HG03045 (cell line): ENCODE results near the gene KIRREL3.

Experiments used
- ATAC-seq: cut with Tn5 transposase; IDR thresholded peaks from one replicate; pipeline ENCODE4 v1.9.1; 2021; ENCODE audit warnings: mild to moderate bottlenecking, moderate library complexity; ENCODE audit not compliant: unreplicated experiment

Gene KIRREL3

DNA sequence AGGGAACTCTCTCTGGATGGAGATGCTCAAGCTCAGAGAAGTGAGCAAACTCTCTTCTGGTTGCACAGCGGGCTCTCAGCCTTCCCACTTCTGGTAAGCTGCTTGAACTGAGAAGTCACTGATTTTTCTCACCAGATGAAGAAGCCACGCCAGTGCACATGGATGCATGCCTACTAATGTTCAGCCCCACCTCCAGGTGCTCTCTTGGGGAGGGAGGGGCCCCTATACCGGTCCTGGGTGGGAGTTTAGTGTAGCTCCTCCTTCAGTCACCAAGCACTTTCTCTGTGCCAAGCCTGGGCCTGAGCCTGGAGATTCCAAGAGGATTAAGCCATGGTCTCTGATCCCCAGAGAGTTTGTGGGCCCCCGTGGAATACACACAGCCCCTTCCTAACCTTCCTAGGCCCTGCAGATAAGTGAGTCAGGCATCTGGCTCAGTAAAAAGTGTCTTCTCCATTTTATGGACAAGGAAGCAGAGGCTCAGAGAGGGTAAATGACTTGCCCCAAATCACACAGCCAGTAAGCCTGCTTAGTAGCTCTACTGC lies 502.9 kb downstream of the KIRREL3 start:
- ATAC-seq: no peak

DNA sequence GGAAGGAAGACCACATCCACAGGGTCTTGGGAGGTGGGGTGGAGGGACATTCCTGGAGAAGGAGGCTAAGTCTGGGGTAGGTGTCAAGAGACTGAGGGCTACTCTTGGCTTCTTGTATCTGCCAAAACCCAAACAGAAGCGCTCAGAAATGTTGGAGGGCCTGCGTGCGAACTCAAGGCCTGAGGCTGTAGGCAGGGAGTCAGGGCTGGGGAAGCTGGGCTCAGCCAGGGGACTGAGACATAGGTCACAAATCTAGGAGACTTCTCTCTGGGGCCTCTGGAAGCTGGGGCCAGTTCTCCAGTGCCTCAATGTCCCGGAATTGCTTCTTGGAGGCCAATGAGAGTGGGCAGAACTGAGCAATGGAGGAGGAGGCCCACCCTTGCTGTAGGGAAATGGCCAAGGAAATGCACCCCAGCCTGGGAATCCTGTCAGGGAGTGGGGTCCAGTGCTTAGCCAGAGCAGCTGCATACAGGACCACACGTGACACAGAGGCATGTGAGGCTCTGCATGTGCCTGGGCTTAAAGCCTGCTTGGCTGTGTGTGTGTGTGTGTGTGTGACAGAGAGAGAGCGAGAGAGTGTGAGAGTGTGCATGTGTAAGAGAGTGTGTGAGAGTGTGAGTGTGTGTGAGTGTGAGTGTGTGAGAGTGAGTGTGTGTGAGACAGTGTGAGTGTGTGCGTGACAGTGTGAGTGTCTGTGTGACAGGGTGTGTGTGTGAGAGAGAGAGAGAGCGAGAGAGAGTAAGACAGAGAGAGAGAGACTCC lies 503.8 kb downstream of the KIRREL3 start:
- no peak for ATAC-seq

DNA sequence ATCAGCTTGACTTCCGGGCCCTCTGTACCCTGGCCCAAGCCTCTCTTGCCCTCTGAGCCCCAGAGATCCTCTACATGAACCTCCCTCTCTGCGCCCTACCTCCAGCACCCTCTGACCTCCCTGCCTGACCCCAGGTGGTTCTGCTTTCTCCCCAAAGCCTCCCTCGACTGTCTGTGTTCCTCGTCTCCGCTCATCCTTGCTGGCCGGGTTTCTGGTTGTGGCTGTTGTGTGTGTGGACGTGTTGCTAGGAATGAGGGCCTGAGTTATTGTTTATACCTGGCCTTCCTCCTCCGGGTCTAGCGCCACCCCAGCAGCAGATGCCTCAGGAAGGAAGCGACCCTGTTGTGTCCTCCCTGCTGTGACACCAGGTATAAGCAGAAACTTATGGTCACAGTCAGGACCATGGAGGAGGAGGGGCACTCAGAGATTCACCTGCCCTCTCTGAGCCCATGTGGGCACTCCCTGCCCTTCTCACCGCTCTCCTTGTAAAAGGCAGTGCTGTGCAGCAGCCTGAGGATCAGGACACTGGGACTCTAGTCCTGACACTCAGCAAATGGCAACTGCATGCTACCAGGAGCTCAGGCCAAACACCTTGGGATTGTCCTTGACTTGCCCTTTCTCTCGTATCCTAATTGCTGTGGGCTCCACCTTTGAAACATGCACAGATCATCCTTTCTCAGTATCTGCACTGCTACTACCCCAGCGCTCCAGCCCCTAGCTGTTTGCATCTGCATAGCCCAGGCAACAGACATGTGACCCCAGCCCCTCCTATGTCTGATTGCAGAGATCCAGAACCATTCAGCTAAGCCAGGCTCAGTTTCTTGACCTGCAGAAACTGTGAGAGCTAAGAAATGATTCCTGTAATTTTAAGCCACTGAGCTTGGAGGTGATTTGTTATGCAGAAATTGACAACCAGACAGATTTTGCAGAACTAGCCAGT lies 505.0 kb downstream of the KIRREL3 start:
- no peak for ATAC-seq

DNA sequence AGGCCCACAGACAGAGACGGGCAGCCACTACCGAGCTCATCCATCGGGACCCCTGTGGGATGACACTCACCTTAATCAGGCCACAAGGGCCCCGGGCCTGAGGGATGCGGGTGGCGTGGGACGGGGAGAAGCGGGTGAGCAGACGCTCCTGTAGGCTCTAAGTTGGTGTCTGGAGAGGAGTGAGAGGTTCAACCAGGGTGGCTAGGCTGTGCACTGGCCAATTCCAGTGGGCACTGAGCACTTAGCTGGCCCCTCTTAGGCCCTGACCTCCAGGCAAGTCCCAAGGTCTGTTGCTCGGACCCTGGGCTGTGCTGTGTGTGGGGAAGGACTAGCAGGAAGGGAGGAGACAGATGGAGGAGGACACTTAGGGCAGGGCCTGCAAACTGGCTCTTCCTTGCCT lies 505.7 kb downstream of the KIRREL3 start:
- ATAC-seq: no peak

DNA sequence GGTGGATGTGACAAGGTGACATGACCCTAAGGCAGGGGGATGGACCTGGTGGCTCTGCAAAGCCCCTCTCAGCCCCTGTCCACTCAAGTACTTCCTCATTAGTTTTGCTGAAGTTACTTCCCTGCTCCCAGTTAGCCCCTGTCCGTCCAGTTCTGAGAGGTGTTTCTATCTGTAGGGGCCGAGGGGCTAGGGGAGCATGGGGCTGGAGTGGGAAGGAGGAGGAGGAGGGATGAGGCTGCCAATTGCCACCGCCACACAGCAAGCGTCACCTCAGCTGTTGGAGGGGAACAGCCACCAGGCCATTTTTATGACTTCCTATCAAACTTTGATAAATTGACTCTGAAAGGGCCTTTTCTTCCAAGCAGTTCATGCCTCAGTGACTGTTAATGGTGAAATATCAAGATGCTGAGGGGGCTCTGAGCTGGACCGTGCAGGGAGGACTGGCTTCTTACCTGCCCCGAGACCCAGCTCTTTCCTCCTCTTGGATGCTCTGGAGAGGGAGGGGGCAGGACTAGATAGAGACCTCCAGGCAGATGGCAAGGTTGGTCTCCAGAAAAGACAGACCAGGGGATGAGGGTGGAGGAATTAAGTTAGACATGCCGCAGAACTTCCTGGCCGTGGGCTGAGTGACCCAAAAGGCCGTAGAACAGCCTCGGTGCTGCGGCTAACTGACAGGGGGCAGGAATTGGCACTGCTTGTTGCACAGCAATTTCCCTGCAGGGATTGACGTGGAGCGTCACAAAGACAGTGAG lies 508.1 kb downstream of the KIRREL3 start:
- ATAC-seq: no peak

DNA sequence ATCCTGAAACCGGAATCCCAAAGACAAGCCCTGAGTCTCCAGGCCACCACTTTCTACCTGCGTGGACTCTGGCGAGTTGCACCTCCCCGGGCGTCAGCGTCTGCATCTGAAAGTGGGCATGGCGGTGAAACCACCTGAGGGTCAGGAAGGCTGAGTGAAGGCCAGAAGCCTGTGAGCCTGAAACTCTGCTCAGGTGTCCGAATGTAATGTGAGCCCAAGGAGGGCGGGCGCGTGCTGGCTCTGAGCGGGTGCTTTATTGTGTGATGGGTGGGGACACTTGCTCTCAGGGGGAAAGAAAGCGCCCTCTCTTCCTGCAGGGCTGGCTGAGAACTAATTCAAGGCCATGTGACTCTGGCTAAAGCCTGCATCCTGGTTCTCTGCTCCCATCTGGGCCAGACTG lies 509.5 kb downstream of the KIRREL3 start:
- ATAC-seq: no peak

DNA sequence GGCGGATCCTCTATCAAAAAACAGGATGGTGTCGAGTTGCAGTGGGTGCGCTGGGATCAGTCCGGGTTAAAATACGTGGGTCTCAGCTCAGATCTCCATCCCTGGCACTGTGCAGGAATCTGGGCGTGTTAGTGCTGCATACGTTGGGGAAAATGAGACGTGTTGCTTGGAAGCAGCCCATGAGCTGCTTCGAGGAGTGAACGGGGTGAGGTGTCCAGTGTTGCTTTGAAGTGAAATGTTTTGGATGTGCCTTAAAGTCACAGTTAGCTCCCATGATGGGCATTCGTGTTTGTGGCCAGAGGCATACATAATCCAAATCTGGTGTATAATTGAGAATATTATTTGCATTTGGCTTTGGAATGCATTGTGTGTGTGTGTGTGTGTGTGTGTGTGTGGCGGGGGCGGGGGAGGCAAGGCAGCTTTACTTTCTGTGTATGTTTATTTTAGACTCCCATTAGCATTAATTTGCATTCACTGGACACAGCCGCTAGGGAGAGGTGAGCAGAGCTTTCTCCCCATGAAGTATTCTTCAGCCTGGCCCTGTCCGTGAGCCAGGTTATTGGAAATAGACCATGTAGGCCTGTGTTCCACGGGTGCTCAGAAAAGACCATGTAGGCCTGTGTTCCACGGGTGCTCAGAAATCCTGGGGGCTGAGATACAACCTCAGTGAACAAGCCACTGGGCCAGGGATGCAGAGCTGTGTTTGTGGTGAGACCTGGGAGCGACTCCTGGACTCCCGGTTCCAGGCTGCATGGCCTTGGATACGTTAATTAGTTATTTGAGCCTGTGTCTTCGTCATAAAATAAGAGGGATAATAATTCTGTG lies 510.5 kb downstream of the KIRREL3 start:
- ATAC-seq: no peak

DNA sequence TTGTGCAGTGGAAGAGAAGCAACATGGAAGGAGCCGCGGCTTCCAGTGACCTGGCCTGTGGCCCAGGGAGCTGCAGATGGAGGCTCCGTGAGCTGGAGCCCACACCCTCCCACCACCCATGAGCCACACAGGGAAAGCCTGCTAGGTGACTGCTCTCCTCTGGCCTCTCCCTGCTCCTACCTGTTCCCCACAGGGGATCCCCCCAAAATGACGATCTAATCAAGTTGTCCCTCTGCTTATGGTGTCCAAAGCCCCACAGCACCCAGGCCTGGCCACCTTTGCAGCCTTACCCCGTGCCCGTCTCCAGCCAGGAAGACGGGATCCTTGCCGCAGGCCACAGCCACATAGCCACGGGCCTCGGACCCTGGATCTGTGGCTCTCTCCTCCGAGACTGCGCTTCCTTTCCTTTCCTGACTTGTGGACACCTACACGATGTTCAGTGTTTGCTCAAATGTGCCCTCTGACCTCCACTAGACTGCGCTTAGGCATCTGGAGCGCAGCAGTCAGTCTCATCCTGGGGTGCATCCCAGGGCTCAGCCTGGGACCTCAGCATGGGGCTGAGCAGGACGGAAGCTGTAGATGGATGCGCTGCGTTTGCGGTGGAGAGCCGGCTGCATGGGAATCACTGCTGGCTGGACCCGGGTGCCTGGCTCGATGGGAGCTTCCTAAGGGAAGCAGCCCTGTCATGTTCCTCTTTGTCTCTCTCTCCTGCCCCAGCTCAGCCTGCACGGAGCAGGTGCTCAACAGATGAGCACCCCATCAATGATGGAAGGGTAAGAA lies 511.8 kb downstream of the KIRREL3 start:
- no peak for ATAC-seq

DNA sequence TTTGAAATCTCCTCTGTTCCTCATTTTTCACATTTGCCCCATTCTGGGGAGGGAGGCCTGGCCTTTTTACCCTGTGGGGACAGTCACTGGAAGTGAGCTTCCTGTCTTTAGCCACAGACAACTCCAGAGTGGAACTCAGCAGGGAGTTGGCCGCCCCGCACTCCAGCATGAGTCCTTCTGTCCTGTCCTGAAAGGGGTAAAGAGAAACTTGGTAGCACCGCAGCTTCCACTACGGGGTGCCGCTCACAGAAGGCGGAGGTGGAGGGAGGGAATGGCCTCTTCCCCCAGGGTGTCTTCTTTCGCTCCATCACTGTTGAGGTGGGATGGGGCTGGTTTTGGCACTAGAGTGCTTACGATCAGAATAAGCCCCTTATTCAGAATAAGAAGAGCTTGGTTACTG lies 512.9 kb downstream of the KIRREL3 start:
- ATAC-seq: no peak

DNA sequence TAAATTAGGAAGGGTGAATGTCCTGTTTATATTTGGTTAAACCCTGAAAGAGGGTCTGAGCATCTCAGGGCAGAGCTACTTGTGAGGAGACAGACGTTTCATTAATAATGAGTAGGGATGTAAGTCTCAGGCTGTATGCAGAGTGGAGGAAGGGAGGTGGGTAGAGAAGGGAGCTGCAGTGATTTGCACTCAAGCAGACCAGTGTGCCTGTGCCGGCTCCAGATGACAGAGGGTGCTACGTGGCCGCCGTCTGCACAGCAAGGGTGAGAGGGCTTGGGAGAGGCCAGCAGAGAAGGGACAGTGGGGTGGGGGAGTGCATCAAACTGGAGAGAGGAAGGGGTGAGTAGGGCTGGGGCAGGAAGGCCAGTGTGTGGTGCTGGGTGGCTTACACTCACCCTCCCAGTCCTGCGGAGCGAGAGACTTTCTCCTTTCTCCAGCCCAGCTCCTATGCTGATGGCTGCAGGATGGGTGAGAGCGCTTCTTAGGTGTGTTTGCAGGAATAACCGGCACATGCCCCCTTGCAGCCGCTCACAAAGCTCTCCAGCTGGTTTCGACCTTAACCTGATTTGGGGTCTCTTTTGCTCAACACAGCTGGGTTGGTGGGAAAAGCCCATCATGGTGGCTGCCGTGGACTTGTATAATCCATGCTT lies 514.5 kb downstream of the KIRREL3 start:
- no peak for ATAC-seq

DNA sequence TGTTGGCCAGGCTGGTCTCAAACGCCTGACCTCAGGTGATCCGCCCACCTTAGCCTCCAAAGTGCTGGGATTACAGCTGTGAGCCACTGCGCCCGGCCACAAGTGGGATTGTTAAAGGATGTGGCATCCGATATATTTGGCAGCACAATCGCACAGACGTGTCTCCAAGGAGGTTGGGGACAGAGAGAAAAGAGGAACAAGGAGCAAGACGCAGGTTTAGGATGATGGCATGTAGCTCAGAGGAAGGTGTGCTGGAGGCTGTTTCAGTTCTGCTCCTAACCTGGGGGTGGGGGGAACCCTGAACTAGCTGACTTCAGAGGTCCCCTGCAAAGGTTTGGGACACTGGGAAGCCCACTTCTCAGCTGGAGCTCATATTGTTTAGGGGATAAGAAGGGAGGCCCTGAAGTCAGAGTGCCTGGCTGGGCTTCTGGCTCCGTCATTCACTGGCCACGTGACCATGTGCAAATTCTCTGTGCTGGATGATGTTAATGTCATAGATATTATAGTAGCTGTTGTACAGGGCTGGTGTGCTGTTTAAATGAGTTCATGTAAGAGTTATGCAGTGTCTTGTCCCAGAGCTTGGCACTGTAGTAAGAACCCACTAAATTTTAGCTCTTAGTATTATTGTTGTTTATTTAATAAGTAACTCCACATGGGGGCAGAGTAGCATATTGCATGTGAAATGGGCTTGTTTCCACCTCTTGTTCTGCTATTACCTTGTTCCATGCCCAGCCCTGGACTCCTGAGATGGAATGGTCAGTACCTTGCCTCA lies 515.4 kb downstream of the KIRREL3 start:
- peak; percentile 64 for ATAC-seq

DNA sequence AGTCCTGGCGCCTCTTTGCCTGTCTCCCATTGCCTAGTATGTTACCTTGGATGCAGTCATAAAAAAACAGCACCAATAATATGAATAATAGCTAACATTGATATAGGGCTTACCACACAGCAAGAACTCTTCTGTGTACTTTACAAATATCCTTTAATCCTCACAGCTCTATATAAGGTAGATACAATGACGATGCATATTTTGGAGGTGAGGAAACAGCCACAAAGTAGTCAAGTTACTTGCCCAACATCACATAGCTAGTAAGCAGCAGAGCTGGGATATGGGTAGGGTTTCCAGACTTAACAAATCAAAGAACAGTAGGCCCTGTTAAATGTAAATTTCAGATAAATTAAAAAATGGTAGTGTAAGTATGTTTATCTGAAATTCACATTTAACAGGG lies 516.3 kb downstream of the KIRREL3 start:
- ATAC-seq: no peak

DNA sequence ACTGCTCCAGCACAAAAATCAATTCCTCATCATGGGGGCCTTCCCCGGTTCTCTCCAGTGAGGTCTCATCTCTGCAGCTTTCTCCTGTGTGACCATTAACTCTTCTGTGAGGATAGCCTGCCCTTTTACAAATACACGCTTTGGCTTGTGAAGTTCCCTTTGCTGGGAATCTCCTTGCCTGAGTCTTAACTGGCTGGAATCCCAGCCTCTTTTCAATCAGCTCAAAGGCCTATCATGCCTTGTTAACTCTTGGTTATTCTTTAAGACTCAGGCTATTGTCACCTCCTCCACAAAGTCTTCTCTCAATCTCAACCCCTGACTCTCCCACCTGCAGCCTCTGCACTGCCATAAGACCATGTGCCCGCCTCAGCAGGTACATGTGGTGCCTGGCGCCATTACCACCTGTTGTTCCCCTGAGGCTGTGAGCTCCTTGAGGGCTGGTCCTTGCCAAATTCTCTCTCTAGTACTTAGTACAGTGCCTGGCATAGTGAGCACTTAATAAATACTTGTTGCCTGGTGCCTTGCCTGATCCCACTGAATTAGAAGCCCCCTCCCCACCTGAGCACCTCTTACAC lies 516.9 kb downstream of the KIRREL3 start:
- no peak for ATAC-seq

DNA sequence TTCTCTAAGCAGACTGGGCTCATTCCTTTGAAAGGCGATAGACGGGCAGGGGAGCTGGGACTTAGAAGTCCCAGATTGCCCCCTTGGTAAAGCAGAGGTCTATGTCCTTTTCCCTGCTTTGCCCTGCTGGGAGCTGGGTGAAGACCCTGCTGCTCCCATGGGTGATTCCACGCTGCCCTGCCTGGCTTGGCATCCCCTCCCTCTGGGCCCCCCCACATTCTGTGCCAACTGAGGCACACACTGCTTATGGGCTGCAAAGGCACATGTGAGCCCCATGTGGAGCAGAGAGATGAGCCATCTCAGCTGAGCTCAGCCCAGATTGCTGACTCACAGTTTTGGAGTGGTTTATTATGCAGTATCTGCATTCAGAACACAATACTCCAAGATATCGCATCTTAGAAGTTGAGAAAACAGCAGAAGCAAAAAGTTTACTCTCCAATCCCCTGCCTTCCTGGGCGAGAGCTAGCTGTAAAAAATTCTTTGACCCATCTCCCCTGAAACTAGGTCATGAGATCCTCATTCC lies 517.9 kb downstream of the KIRREL3 start:
- no peak for ATAC-seq

DNA sequence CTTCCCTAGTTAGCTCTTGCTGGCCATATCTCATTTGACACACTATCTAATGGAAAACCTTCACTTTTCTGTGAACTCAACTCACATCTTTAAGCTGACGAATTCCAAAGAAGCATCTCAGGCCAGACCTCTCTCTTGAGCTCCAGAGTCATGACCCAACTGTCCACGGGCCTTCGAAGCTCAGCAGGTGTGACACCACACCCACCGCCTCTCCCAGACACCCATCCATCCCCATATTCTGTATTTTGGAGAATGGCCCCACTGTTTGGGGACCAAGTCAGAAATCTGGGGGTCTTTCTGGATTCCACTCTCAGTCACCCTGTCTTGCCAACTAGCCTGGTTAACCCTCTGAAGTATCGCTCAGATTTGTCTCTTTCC lies 519.3 kb downstream of the KIRREL3 start:
- no peak for ATAC-seq

DNA sequence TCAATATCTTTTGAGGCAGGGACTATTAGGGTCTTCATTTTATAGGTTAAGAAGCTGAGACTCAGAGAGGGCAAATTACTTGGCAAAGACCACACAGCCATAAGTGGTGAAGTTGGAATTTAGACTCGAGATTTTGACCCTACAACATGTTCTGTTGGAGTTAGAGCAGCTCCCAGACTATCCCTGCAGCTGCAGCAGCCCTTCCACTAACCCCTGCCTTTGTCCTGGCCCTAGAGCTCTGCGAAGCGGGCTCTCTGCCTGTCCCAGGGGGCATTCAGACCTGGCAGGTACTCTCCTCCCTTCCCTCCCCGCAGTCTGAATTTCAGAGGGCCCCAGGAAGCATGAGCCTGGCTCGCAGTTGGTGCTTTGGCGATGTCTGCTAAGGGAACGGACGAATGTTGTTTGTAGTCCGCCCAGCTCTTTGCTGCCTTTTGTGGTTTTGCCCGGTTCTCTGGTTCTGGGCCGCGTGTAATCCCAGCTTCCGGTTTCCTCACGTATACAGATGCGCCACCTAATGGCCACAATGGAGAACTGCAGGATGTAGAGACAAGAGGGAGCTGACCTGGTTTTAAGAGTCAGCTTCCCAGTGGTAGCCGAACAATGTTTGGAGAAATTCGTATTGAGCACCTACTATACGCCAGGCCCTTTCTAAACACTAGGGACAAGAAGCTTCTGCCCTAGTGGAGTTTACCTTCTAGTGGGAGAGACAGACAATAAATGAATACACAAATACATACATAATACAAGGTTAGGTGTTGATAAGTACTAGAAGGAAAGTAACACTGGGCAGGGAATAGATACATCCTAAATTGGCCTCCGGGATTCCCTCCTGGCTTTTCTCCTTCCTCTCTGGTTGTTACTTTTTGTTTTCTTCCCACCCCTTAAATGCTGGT lies 519.9 kb downstream of the KIRREL3 start:
- peak; percentile 69 for ATAC-seq

DNA sequence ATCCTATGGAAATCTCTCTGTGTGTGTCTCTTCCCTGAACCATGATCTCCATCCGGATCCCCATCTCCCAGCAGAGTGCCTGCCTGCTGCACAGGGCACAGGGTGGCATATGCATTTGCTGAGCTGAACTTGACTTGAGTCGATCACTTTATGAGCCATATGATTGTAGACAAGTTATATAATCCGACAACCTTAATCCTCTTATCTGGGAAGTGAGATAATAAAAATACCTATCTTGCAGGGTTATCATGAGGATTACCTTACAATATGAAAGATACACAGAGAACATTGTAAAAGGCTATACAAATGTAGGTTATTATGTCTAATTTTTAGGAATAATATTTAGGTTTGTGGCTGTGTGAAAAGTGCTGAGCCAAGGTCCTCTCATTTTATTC lies 520.6 kb downstream of the KIRREL3 start:
- ATAC-seq: no peak
